Stimulated activated CD4-positive, alpha-beta T cell treated with anti-CD3 and anti-CD28 coated beads, Interleukin-4, amount 100 ng/mL, for 24 hours (primary cell): ENCODE results near the gene WFIKKN2.

Experiments used
- DNase-seq: peaks from one replicate; pipeline ENCODE4 v3.0.0-alpha.2; 2020

The WFIKKN2 gene

GRCh38 chr17:50808888-50809287, 26.5 kb upstream of the WFIKKN2 start:
- DNase-seq, result no peak

GRCh38 chr17:50813583-50813982, 21.8 kb upstream of the WFIKKN2 start:
- no peak for DNase-seq

GRCh38 chr17:50815400-50815799, 20.0 kb upstream of the WFIKKN2 start:
- DNase-seq, result no peak

GRCh38 chr17:50816271-50816670, 19.1 kb upstream of the WFIKKN2 start:
- no peak for DNase-seq

- DNase-seq, result peak; percentile 62
Observed at GRCh38 chr17:50816771-50817751, 18.3 kb upstream of the WFIKKN2 start.

- no peak for DNase-seq
Observed at GRCh38 chr17:50817838-50818237, 17.5 kb upstream of the WFIKKN2 start.

- no peak for DNase-seq
Observed at GRCh38 chr17:50818261-50818660, 17.1 kb upstream of the WFIKKN2 start.

- DNase-seq, result no peak
Observed at GRCh38 chr17:50818921-50819657, 16.3 kb upstream of the WFIKKN2 start.

GRCh38 chr17:50820651-50821050, 14.7 kb upstream of the WFIKKN2 start:
- DNase-seq, result no peak

- no peak for DNase-seq
Observed at GRCh38 chr17:50822550-50822949, 12.8 kb upstream of the WFIKKN2 start.

- DNase-seq, result no peak
Observed at GRCh38 chr17:50824429-50824828, 11.0 kb upstream of the WFIKKN2 start.

GRCh38 chr17:50825188-50825587, 10.2 kb upstream of the WFIKKN2 start:
- DNase-seq, result no peak

GRCh38 chr17:50828508-50829170, 6.7 kb upstream of the WFIKKN2 start:
- no peak for DNase-seq

GRCh38 chr17:50829332-50829731, 6.1 kb upstream of the WFIKKN2 start:
- DNase-seq, result no peak

GRCh38 chr17:50830352-50830751, 5.0 kb upstream of the WFIKKN2 start:
- DNase-seq, result no peak

GRCh38 chr17:50830994-50831393, 4.4 kb upstream of the WFIKKN2 start:
- DNase-seq, result no peak

- DNase-seq, result no peak
Observed at GRCh38 chr17:50831471-50831928, 3.9 kb upstream of the WFIKKN2 start.

- DNase-seq, result no peak
Observed at GRCh38 chr17:50832267-50832863, 3.0 kb upstream of the WFIKKN2 start.

- no peak for DNase-seq
Observed at GRCh38 chr17:50832864-50833381, 2.5 kb upstream of the WFIKKN2 start.

GRCh38 chr17:50833510-50834428, 1.6 kb upstream of the WFIKKN2 start:
- no peak for DNase-seq
